Breast epithelium (tissue), 3 donors: ENCODE results near the gene HAUS8.

Experiments used
- CTCF ChIP-seq, 3 donors: fragments of 450-650 bp; IDR thresholded peaks; one replicate each; pipeline ENCODE4 v1.5.1; 2016 to 2017; ENCODE audit warnings: antibody characterized with exemption in 3 of 3, mild to moderate bottlenecking in 3 of 3, moderate library complexity in 3 of 3
- POLR2A ChIP-seq: fragments of 450-650 bp; IDR thresholded peaks from one replicate; pipeline ENCODE4 v1.6.1; 2016; ENCODE audit warnings: antibody characterized with exemption, mild to moderate bottlenecking, moderate library complexity
- POLR2AphosphoS5 ChIP-seq, 3 donors: sonication (generic); formaldehyde crosslinking; IDR thresholded peaks; one replicate each; pipeline ENCODE4 v1.6.1; 2017; ENCODE audit warnings: antibody characterized with exemption in 3 of 3

GRCh38 chr19:17092696-17093095 lies 17.4 kb upstream of the HAUS8 start:
- no peak for TF ChIP-seq CTCF (IDR thresholded peaks at IDR 0.05)
- TF ChIP-seq POLR2A, result no peak
- no peak for TF ChIP-seq POLR2AphosphoS5 (IDR thresholded peaks at IDR 0.05)
